Hematopoietic multipotent progenitor cell treated with erythropoietin and hydrocortisone succinate and interleukin-3 and kit ligand, for 8 days (in vitro differentiated cells): ENCODE measurements around the gene ZNF837.

Experiments used
- DNase-seq: peaks from one replicate; pipeline ENCODE4 v3.0.0-alpha.2; 2015

Gene ZNF837

DNA sequence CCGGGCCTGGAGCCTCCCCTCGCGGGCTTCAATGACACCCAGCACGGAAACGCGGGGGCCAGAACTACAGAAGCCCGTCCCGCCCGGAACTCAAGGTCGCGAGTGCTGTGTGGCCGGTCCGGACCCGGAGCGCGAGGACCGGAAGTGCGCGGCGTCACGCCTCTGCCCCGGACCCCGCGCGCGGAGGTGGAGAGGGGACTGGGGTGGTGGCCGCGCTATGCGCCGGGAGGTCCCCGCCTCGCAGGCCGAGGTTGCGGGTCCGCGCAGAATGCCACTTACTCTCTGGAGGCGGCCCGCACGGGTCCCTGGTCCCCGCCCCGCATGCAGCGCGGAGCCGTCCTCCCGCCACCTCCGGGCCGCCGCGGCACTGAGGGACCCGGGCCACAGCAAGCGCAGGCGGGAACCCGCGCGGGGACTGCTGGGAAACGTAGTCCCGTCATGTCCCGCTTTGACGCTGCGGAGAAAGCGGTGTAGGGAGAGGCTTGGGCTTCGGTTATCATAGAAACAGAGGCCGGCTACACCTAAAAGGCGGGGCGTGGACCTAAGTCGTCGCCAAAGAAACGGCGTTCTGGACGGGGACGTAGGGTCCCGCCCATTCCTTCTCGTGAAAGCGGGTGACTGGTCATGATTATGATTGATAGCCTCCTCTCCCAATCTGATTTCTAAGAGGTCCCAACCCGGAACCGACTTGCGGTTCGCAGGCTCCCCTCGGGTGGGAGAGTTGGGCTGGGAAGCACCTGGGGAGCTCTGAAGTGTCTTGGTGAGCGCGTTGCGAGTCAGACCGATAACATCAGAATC is at the start of gene ZNF837:
TSS of gene ZNF837 (minus strand) at position 369 of the 798 bp plus-strand sequence. CDS start 11,698 bp downstream, outside the sequence.
- peak; percentile 100 for DNase-seq

DNA sequence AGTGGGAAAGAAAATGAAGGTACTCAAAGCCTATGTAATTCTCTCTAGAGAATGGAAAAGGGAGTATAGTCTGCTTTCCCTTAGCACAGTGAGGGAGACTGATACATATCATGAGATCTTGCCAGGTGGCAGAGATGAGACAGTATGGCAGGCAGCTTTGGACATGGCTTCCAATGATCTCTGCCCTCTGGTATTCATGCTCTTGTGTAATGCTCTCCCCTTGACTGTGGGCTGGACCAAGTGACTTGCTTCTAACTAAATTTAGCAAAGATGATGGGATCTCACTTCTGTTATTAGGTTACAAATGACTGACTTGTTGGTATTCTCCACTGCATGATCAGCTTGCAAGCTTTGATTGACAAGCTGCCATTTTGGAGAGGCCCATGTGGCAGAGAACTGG is 48.9 kb upstream of the ZNF837 start:
- DNase-seq, result no peak

DNA sequence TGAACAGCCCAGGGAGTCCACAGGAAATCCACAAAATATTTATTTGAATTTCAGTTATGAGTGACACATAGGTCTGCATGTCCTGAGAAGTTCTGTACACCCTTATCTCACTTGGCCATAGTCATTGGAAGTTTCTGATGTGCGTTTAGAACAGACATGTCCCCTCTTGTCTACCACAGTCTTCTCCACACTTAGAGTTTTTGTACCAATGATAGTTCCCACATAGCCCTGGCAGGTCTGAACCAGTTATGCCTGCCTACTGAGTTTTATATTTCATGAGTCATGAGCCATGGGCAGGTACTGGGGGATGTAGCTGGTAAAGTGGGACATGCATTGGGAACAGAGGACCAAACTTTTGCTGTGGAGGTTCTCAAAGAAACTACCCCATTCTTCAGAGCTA is 47.8 kb upstream of the ZNF837 start:
- no peak for DNase-seq

DNA sequence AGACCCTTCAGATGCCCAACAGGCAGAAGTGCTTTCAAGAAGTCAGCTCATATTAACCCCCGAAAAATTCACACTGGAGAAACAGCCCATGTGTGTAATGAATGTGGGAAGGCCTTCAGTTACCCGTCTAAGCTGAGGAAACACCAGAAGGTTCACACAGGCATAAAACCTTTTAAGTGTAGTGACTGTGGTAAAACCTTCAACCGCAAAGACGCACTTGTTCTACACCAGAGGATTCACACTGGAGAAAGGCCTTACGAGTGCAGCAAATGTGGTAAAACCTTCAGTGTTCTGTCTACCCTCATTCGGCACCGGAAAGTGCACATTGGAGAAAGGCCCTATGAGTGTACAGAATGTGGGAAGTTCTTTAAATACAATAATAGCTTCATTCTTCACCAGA is 36.2 kb upstream of the ZNF837 start:
- no peak for DNase-seq

DNA sequence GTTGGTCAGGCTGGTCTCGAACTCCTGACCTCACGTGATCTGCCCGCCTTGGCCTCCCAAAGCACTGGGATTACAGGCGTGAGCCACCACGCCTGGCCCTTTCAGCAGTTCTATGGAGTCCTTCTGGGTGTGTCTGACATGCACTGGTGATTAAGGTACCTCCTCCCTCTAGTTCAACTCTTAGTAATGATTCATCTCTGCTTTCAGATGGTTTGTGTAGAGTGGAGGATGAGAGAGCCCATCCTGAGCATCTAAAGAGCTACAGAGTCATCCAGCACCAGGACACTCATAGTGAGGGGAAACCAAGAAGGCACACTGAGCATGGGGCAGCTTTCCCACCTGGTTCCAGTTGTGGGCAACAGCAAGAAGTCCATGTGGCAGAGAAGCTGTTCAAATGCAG is 35.8 kb upstream of the ZNF837 start:
- no peak for DNase-seq

DNA sequence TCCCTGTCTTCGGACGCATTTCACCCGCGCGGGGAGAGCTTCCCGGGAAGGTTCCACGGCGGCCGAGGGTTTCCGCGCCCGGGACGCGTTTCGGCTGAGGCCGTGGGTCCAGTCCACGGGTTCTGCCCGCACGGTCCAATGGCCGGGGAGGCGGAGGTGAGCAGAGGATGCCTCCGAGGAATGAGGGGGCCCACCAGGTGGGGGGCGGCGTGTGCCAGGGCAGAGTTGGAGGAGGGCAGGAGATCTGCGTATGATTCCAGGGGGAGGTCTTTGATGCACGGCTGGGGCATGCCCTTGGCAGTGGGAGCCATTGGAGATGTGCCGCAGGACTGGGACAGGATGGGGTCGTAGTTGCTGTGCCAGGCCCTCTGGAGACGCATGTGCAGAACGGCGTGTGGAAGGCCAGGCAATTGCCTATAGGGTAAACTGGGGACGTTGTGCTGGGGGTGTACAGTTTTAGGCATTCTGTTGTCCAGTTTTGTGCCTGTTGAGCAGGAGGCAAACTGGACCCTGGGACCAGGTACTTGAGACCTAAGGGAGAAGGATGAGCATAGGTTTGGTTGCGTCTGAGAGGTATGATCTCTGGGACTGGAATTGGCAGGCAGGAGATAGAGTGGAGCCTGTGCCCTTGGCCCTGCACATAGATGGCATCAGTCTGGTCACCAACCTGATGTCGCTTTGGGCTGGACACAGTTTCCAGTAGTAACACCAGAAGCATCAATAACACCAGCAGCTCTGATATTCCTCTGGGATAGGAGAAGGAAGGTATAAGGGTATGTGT is 28.4 kb upstream of the ZNF837 start:
- DNase-seq, result peak; percentile 63

DNA sequence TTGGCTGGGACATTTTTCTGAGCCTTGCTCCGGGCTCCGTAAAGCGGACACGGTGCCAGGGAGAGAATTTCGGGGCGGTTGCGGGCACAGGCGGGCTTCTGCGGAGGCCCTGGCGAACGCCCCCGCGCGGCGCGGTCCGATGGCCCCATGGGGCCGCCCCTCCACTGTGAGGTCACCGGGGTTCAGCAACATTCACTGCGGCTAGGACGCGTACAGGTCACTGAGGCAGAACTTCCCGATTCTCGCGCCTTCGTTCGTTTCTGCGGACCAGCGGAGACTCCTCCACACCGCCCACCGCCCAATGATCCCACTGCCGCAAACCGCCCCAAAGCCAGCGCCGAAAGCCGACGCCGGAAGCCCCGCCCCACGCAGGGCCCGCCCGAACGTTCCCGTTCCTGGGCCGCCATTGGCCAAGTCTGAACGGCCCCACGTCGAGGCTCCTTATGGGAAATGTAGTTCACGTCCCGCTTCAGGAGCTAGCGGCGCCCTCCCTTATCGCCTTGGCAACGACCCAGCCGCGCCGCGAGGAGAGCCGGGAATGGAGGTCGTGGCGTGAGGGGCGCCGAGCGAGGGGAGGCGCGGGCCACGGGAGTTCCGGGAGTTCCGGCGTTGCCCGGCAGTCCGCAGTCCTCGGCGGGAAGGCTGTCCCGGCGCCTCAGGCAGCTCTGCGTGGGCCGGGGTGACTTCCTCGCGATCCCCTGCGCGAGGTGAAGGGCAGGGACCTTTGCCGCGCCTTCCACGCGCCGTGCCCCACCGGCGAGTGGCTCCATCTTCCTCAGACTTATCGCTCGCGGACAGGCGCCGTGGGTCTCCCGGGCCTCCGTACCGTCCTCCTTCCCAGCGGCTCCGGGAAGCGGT is 27.6 kb upstream of the ZNF837 start, which contains the start of gene ZNF584:
TSS of gene ZNF584 (plus strand) at position 498 of the 858 bp plus-strand sequence. CDS start 499 bp downstream, outside the sequence.
- peak; percentile 97 for DNase-seq

DNA sequence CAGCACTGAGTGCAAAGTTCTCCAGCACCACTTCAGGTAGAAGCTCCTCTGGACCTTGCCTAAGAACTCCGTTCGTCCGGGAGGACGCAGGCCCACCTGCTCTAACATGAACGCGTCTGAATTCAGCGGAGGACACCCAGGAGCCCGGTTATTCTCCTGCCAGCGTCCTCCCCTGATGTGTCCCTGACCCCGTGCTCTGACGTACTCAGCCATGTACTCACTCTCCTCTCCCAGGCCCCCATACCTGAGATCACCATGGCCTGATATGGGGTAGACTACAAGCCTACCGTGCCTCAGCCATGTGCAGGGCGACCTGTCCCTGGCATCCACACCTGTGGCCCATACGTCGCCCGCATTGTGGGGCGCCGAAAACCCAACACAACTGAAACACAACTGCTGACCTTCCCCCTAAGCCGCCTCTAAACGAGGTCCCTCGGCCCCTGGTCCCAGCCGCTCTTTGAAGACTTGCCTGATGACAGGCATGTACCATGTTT is 26.9 kb upstream of the ZNF837 start:
- DNase-seq, result peak; percentile 43

DNA sequence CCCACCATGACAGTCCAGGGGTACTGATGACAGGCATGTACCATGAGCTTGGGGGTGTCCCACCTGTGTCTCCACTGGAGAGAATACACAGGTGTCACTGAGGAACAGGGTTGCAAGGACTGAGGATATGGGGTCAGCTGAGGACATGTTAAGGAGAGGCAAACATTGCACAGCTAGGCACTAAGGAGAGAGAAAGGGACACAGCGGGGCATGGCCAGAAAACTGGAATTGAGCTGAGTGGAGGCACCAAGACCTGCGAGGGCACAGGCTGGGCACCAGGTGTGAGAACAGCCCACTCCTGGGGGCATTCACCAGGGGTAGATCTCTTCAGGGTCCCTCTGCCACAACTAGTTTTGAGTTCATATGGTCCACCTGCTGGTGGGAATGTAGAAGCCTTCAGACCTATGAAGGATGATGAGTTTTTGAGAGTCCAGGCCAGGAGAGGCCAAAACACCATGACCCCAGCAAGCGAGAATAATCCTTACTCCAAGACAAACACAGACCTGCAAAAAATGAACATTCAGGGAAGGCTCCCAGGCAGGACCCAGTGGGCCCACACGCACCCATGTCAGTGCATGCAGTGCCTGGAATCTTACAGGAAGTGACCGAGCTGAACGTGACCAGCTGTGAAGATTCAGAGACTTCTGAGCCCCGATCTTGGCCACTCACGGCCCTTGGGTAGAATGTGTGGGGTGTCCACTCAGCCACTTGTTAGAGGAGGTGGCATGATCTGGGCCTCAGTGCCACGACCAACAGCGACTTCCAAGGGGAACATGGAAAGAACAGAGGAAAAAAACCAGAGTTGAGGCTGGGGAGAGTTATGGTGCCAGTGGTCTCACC is 26.2 kb upstream of the ZNF837 start:
- DNase-seq, result peak; percentile 55

DNA sequence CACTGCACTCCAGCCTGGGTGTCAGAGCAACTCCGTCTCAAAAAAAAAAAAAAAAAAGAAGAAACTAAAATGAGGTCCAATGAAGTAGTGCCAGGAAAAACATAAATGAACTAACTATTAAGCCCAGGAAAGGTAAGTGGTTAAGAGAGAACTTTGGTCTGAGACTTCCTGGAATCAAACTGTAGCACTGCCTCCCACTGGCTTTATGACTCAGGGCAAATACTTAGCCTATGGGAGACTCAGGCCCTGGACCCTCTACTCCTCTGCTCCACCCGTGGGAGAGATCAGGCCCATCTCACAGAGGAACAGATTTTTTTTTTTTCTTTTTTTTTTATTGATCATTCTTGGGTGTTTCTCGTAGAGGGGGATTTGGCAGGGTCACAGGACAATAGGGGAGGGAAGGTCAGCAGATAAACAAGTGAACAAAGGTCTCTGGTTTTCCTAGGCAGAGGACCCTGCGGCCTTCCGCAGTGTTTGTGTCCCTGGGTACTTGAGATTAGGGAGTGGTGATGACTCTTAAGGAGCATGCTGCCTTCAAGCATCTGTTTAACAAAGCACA is 23.2 kb upstream of the ZNF837 start:
- DNase-seq, result peak; percentile 38

DNA sequence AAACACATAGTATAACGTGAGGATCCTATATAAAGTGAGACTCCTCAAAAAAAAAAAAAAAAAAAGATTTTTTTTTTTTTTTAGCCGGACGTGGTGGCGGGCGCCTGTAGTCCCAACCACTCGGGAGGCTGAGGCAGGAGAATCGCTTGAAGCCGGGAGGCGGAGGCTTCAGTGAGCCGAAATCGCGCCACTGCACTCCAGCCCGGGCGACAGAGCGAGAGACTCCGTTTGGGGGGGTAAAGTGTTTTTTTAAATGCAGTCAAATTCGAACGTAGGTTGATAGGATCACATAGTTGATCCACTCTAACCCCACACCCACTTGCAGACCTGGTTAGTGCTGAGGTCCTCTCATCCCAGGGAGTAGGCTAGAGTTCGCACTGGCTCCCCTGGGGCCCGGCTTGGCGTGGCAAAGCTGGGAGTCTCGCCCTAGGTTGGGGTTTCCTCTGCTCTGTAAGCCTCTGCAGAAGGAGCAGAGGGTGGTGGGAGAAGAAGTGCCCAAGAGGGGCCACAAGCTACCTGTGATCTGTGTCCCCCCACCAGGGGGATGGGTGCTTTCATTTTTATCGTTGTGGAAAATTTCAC is 21.1 kb upstream of the ZNF837 start:
- DNase-seq, result no peak

DNA sequence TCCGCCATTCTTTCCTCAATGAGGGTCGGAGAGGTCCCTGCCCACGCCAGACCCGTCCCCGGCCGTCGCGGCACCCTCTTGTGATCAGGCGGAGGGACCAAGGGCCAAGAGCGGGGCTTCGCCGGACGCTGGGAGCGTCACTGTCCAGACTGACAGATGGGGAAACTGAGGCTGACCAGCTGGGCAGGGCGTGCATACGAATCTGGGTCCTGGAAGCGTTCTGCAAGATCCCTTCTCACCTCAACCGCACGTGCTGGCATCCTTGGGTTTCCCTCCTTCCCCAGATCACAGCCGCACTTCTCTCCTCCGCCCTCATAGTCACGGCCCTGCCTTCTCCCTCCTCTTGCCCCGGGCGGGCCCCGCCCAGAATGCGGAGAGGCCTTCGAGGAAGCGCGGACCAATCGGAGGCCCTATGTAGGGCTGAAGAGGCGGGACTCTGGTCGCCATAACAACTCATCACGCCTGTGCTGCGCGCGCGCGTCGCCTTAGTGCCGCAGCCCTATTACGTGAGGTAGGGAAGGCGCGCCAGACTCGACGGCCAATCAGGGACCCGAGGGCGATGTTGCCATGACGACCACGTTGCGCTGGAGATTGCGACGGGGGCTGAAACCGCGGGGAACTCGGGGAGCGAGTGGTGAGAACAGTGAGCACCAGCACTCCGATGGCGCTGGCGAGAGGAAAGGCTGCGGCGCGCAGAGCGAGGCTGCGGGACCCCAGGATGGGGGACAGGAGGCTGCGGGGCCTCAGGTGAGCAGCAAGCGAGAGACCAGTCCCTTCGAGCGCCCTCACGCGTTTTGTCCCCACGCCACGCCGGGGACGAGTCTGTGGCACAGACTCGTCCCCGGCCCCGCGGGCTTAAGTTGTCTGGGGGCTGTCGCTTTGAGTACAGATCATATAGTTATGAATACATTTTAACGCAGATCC is 20.3 kb upstream of the ZNF837 start:
- DNase-seq, result peak; percentile 99

DNA sequence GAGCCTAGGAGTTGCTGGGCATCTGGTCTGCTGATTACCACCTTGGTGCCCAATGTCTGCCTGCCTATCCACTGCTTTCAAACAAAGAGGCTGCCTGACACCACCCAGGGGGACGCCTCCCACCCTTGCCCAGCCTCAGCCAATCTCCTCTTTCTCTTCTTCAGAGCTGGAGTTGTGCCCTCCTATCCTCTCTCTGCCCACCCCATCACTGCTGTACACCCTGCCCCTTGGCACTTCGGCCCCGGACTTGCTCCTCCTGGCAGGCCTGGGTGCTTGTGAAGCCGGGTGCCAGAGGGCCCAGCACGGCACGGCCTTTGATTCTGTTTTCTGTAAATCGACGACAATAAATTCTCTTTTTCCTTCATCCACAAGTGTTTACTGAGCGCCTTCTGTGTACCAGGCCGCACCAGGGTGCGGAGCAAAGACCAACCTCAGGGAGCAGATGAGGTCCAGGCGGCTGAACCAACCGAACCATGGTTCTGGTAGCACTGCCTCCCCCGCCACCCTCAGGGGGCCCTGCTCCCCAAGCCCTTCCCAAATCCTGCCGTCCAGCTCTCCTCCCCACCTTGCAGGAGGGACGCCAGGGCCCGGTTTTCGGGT is 19.6 kb upstream of the ZNF837 start:
- DNase-seq, result peak; percentile 66

DNA sequence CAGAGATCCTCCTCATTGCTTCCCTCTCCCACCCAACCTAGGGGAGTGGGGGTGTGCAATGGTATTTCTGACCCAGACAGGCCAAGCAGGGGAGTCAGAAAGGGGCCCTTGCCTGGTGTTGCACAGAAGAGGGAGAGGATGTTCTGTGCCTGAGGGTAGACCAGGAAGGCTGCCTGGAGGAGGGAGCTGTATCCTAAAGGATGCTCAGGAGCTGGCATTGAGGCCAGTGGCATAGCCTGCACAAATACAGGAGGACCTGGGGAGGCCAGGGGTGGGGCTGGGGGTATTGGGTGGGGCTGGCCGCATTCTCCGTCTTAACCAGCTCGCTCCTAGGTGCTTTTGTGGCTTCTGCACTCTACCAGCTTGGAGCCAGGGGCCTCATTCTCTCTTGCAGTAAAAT is 19.1 kb upstream of the ZNF837 start:
- no peak for DNase-seq

DNA sequence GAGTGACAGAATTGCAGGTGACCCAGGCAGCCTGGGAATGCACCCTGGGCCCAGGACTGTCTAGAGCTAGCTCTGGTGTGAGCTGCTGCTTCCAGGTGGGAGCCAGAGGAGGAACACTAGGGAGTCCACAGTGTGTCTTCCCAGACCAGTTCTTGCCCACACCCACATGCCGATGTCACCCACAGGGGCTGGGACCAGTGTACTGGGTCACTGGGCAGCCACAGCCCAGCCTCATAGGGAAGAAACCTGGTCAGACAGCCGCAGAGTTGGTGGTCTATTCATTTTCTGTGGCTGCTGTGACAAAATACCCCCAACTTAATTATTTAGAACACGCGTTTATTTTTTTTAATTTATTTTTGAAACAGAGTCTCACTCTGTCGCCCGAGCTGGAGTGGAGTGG is 17.7 kb upstream of the ZNF837 start:
- DNase-seq, result no peak

DNA sequence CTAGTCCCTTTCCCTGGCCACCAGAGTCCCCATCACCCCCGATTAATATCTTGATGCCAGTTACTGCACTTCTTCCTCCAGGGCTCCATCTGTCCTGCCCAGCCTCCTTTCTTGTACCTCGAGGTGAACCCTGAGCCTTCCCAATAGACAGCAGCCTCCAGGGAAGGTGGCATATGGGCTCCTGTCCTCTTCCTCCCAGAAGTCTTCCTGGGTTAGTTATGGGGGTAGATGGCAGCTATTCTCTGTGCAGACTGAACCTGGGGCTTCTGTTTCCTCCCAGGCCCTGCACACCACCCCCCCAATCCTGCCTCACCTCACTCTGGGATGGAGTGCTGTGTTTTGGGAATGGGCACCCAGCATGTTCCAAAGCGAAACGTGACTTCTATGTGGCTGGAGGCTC is 17.3 kb upstream of the ZNF837 start:
- DNase-seq, result no peak

DNA sequence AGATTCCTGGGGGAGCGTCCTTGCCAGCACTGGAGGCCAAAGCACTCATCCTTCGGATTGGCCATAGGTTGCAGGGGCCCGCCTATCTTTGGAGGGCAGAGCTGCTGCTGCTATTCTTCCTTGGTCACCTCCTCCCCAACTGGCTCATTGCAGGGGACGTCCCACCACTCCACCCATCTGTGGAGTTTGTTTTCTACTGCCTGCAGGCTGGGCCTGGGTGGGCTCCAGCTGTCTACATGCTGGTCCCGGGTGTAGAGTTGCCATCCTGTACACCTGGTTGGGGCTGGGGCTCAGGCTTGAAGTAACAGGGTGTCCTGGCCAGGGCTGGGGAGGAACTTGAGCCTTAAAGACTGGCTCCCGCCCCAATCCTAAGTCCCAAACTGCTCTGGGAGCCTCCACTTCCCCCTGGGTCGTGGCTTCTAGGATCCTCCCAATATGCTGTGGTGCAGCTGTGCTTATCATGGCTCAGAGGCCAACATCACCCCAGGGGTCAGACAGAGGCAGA is 16.8 kb upstream of the ZNF837 start:
- peak; percentile 8 for DNase-seq

DNA sequence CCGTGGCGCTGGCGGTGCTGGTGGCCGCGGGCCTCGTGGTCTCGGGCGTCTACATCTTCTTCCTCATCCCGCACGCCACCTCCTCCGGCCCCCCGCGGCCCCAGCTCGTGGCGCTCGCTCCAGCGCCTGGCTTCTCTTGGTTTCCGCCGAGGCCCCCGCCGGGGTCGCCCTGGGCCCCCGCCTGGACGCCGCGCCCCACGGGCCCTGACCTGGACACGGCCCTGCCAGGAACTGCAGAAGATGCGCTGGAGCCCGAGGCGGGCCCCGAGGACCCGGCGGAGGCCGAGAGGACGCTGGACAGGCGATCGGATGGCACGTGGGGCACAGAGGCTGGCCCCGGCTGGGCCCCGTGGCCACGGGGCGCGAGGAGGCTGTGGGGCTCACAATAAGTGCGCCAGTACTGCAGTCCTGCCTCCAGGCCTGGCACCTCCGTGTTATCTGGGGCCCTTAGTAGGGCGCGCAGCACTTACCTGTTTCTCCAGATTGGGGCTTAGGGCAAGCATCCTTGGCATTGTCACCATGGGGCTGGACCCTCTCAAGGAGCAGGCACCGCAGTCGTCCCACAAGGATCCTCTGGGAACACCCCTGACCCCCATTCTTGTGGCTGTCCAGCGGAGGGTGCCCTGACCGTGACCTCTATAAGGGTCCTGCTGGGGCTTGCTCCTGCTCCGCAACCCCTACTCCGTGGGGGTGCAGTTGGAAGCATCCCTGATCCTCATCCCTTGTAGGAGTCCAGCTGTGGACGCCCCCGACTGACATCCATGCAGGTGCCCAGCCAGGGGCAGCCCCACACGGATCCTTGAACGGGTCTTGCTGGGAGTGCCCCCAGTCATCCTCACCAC is 16.1 kb upstream of the ZNF837 start:
- DNase-seq, result no peak
